Measurements from ENCODE around the gene DRP2. TPM values are rescaled to one million over a fixed set of nuclear protein-coding genes. Genes with fewer than 3 reads are reported as not detected.
"Not testable (repeated sequence)": the region's sequence is repeated elsewhere in the genome, so short reads cannot be mapped to it uniquely, and the experiment has no call there.

The DRP2 gene
- 0.15 and 0.58 TPM in 2 replicates for total RNA-seq (2014; rRNA removed)
- Bru-seq, nascent RNA = percentile 23 among the genes with signal in this experiment
- percentile 40 among the genes with signal in this experiment for BruChase-seq, experiment 1, labeled RNA remaining after a 6-hour chase
- percentile 25 among the genes with signal in this experiment for BruChase-seq, experiment 2, labeled RNA remaining after a 2-hour chase
- long read RNA-seq = 0 reads

- no peaks in the 10 kb centered on the region for H3K27me3 ChIP-seq (ENCODE audit: low read length)
- peak; percentile 37 for DNase-seq
- no peak within 1 kb of the TSS for H3K9ac ChIP-seq (ENCODE audit: low read length)
- peak within 1 kb of the TSS; percentile 34; the same call in 1 of the 2 replicates for H2AFZ ChIP-seq (ENCODE audit: low read length)
- no TSS peak for BruUV-seq (replicated peaks)
- H3K9me3 ChIP-seq (ENCODE audit: low read length) = no peaks in the 10 kb centered on the region
- no peaks in the 10 kb centered on the region for H3K9me2 ChIP-seq (replicated peaks; ENCODE audit: low read length)
- no peaks in the 10 kb centered on the region for H3K79me2 ChIP-seq (ENCODE audit: low read length)
- CTCF ChIA-PET = no interaction called here
- no peaks in the 10 kb centered on the region; the same call in 1 of the 2 replicates for H3K4me1 ChIP-seq (ENCODE audit: insufficient read depth, low read length)
- intact Hi-C loops (cut with micrococcal nuclease) = no loop called here
- no peak within 1 kb of the TSS for H3K27ac ChIP-seq (ENCODE audit: low read length)
- H3K4me2 ChIP-seq (ENCODE audit: low read length) = no peak within 1 kb of the TSS
- POLR2A ChIA-PET (ENCODE audit: unreplicated experiment) = no interaction called here
- H3K4me3 ChIP-seq (ENCODE audit: low read length) = no peak within 1 kb of the TSS
- ATAC-seq = peak; percentile 45; the same call in 1 of the 2 replicates
- no peaks in the 10 kb centered on the region for H4K20me1 ChIP-seq (ENCODE audit: low read length)
- H3K36me3 ChIP-seq (ENCODE audit: low read depth, low read length) = no peaks in the 10 kb centered on the region
- TF ChIP-seq CTCF (conservative IDR thresholded peaks at IDR 0.05; ENCODE audit: low read depth, low read length) (no peak), EZH2phosphoT487 (IDR thresholded peaks at IDR 0.05; ENCODE audit: borderline replicate concordance, low read length) (no peak), EZH2 (IDR thresholded peaks at IDR 0.05; ENCODE audit: low read length, unreplicated experiment) (no peak)
- H3F3A ChIP-seq (ENCODE audit: low read length, unreplicated experiment) = no peaks in the 10 kb centered on the region
Observed at GRCh38 chrX:101219116-101219863, at the start of gene DRP2. DRP2 (plus strand) TSS chrX:101219786; CDS start chrX:101231648, 11,862 bp downstream.

- Histone ChIP-seq H3K4me2 (ENCODE audit: low read length) (no peak overlapping the region), H2AFZ (ENCODE audit: low read length) (no peak overlapping the region), H3K27ac (ENCODE audit: low read length) (no peak overlapping the region), H3K9me2 (replicated peaks; ENCODE audit: low read length) (no peaks in the 10 kb centered on the region), H3K79me2 (ENCODE audit: low read length) (no peaks in the 10 kb centered on the region), H3K9ac (ENCODE audit: low read length) (no peak overlapping the region), H3K36me3 (ENCODE audit: low read depth, low read length) (no peaks in the 10 kb centered on the region), H3K4me1 (ENCODE audit: insufficient read depth, low read length) (peaks cover 9% of the 10 kb centered on the region), H3K27me3 (ENCODE audit: low read length) (no peaks in the 10 kb centered on the region), H3K9me3 (ENCODE audit: low read length) (no peaks in the 10 kb centered on the region), H3F3A (ENCODE audit: low read length, unreplicated experiment) (no peaks in the 10 kb centered on the region), H3K4me3 (ENCODE audit: low read length) (no peak overlapping the region), H4K20me1 (ENCODE audit: low read length) (no peaks in the 10 kb centered on the region)
- ChIA-PET CTCF (no interaction called here), POLR2A (ENCODE audit: unreplicated experiment) (no interaction called here)
- intact Hi-C loops (cut with micrococcal nuclease) = no loop called here
- no TSS peak for BruUV-seq (replicated peaks)
- DNase-seq (peak; percentile 29), ATAC-seq (peak; percentile 79)
- TF ChIP-seq CTCF (conservative IDR thresholded peaks at IDR 0.05; ENCODE audit: low read depth, low read length) = no peak
- no peak for TF ChIP-seq EZH2phosphoT487 (IDR thresholded peaks at IDR 0.05; ENCODE audit: borderline replicate concordance, low read length)
Observed at GRCh38 chrX:101171883-101172400, 47.6 kb upstream of the DRP2 start.

DNA sequence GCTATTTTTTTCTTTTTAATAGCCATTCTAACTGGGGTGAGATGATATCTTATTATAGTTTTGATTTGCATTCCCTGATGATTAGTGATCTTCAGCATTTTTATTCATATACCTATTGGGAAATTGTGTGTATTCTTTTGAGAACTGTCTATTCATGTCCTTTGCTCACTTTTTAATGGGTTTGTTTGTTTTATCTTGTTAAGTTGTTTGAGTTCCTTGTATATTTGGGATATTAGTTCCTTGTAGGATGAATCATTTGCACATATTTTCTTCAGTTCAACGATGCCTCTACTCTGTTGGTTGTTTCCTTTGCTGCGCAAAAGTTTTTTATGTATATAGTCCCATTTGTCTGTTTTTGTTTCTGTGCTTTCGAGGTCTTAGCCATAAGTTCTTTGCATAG lies 43.1 kb upstream of the DRP2 start:
- TF ChIP-seq EZH2phosphoT487 (IDR thresholded peaks at IDR 0.05; ENCODE audit: borderline replicate concordance, low read length) (no peak), EZH2 (IDR thresholded peaks at IDR 0.05; ENCODE audit: low read length, unreplicated experiment) (no peak), CTCF (conservative IDR thresholded peaks at IDR 0.05; ENCODE audit: low read depth, low read length) (no peak)
- intact Hi-C loops (cut with micrococcal nuclease) = no loop called here
- Histone ChIP-seq H3K4me2 (ENCODE audit: low read length) (no peak overlapping the region), H3K27ac (ENCODE audit: low read length) (no peak overlapping the region), H3K79me2 (ENCODE audit: low read length) (no peaks in the 10 kb centered on the region), H3K4me3 (ENCODE audit: low read length) (no peak overlapping the region), H3K36me3 (ENCODE audit: low read depth, low read length) (no peaks in the 10 kb centered on the region), H3K9me3 (ENCODE audit: low read length) (no peaks in the 10 kb centered on the region), H4K20me1 (ENCODE audit: low read length) (no peaks in the 10 kb centered on the region), H3K27me3 (ENCODE audit: low read length) (no peaks in the 10 kb centered on the region), H3K4me1 (ENCODE audit: insufficient read depth, low read length) (peaks cover 7% of the 10 kb centered on the region), H3K9ac (ENCODE audit: low read length) (no peak overlapping the region), H2AFZ (ENCODE audit: low read length) (no peak overlapping the region), H3F3A (ENCODE audit: low read length, unreplicated experiment) (no peaks in the 10 kb centered on the region), H3K9me2 (replicated peaks; ENCODE audit: low read length) (no peaks in the 10 kb centered on the region)
- peak; percentile 75 for ATAC-seq
- POLR2A ChIA-PET (ENCODE audit: unreplicated experiment) = no interaction called here
- DNase-seq = peak; percentile 9
- CTCF ChIA-PET = no interaction called here
- no TSS peak for BruUV-seq (replicated peaks)

DNA sequence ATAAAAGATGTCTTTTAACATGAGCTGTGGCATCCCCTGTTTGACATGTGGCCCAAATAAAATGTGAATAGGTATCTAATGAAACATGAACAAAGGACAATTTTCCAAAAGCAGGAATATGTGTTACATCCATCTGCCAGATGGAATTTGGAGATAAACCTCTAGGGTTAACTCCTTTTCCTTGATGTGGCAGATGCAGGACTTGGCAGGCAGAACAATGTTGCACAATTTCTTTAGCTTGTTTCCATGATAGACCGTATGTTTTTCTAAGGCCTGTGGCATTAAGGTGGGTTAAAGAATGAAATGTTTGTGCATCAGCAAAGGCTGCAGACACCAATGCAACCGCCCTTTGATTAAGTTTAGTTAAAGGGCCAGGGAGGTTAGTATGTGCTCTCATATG lies 34.7 kb upstream of the DRP2 start:
- H3K27me3 ChIP-seq (ENCODE audit: low read length); H3K4me2 ChIP-seq (ENCODE audit: low read length); DNase-seq; H3F3A ChIP-seq (ENCODE audit: low read length, unreplicated experiment); POLR2A ChIA-PET (ENCODE audit: unreplicated experiment); H2AFZ ChIP-seq (ENCODE audit: low read length); H3K9me3 ChIP-seq (ENCODE audit: low read length); H4K20me1 ChIP-seq (ENCODE audit: low read length); CTCF ChIA-PET; ATAC-seq; BruUV-seq (replicated peaks); intact Hi-C loops (cut with micrococcal nuclease); H3K79me2 ChIP-seq (ENCODE audit: low read length); H3K9ac ChIP-seq (ENCODE audit: low read length); H3K27ac ChIP-seq (ENCODE audit: low read length); H3K9me2 ChIP-seq (replicated peaks; ENCODE audit: low read length); H3K36me3 ChIP-seq (ENCODE audit: low read depth, low read length); H3K4me3 ChIP-seq (ENCODE audit: low read length); H3K4me1 ChIP-seq (ENCODE audit: insufficient read depth, low read length): not testable (repeated sequence)
